ENCODE data around the gene COL27A1. TPM values are rescaled to one million over a fixed set of nuclear protein-coding genes. Genes with fewer than 3 reads are reported as not detected.

COL27A1 gene
- total and polyA plus RNA-seq, 2 donors from 2014 or later, result 13.6 to 45.6 TPM

DNA sequence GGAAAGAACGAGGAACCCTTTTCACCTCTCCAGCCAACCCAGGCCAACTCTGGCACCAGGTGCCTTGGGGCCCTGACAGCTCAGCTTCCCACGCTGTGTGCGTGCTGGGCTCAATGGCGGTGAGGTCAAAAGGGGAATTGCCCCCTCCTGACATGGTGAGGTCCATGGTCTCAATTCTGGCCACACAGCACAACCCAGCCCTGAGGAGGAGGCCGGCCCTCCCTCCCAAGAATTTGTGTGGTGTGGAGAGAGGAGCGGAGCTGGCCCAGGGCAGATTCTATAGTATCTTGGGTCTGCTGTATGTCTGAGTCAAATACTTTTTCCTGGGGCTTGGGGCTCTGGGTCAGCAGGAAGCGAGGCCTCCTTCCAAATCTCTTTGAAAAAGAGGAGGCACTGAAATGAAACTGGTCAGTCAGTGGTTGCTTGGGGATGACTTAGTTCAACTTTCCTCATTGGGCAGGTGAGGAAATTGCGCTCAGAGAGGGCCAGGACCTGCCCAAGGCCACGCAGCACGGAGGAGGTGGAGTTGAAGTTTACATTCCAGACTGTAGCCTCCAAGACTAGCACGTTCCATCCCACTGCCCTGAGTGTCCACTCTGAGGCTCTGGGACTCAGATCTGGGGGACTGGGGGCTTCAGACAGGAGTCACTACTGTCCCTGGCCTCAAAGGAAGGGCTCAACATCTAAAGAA is 15.6 kb downstream of the COL27A1 start:
- Histone ChIP-seq H3K4me1 (ENCODE audit: control insufficient read depth in 2 of 3, insufficient read depth in 2 of 3, low read depth in 1 of 3, low read length in 3 of 3) (peaks cover 0 to 36% (median 25%) of the 10 kb centered on the region in 3 donors), H3K27ac (ENCODE audit: low read depth in 2 of 2, low read length in 2 of 2) (peak overlapping the region in 1 of 2 donors; percentile 22), H3K9ac (ENCODE audit: low read length in 3 of 3) (no peak overlapping the region), H3K36me3 (ENCODE audit: control insufficient read depth in 2 of 3, insufficient read depth in 3 of 3, low read length in 3 of 3) (no peaks in the 10 kb centered on the region), H3K27me3 (ENCODE audit: control insufficient read depth, insufficient read depth, low read length) (no peaks in the 10 kb centered on the region), H3K4me3 (ENCODE audit: low read length in 3 of 3) (no peak overlapping the region), H3K9me3 (ENCODE audit: control insufficient read depth in 2 of 3, insufficient read depth in 1 of 3, low read length in 3 of 3) (no peaks in the 10 kb centered on the region)
- TF ChIP-seq, protein P1, sequence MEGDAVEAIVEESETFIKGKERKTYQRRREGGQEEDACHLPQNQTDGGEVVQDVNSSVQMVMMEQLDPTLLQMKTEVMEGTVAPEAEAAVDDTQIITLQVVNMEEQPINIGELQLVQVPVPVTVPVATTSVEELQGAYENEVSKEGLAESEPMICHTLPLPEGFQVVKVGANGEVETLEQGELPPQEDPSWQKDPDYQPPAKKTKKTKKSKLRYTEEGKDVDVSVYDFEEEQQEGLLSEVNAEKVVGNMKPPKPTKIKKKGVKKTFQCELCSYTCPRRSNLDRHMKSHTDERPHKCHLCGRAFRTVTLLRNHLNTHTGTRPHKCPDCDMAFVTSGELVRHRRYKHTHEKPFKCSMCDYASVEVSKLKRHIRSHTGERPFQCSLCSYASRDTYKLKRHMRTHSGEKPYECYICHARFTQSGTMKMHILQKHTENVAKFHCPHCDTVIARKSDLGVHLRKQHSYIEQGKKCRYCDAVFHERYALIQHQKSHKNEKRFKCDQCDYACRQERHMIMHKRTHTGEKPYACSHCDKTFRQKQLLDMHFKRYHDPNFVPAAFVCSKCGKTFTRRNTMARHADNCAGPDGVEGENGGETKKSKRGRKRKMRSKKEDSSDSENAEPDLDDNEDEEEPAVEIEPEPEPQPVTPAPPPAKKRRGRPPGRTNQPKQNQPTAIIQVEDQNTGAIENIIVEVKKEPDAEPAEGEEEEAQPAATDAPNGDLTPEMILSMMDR (IDR thresholded peaks at IDR 0.05; ENCODE audit: borderline replicate concordance, extremely low read depth, insufficient read depth), result no peak
- intact Hi-C loops (cut with DNase I), result no loop called here
- FAIRE-seq, result no peak
- peak in 1 of 5 donors; percentile 57 for DNase-seq

DNA sequence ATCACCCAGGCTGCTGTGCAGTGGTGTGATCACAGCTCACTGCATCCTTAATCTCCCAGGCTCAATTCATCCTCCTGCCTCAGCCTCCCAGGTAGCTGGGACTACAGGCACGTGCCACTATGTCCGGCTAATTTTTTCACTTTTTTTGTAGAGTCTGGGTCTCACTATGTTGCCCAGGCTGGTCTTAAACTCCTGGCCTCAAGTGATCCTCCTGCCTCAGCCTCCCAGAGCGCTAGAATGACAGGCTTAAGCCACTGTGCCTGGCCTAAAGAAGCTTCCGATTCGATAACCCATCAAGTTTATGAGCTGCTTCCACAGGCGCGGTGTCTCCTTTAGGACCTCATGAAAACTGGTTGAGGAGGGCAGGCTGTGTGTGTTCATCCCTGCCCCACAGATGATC is 16.2 kb downstream of the COL27A1 start:
- DNase-seq (peak in 1 of 5 donors; percentile 1), FAIRE-seq (no peak)
- Histone ChIP-seq H3K9ac (ENCODE audit: low read length in 3 of 3) (no peak overlapping the region), H3K4me3 (ENCODE audit: low read length in 3 of 3) (no peak overlapping the region), H3K4me1 (ENCODE audit: control insufficient read depth in 2 of 3, insufficient read depth in 2 of 3, low read depth in 1 of 3, low read length in 3 of 3) (peaks cover 0 to 37% (median 30%) of the 10 kb centered on the region in 3 donors), H3K27ac (ENCODE audit: low read depth in 2 of 2, low read length in 2 of 2) (no peak overlapping the region), H3K36me3 (ENCODE audit: control insufficient read depth in 2 of 3, insufficient read depth in 3 of 3, low read length in 3 of 3) (no peaks in the 10 kb centered on the region), H3K9me3 (ENCODE audit: control insufficient read depth in 2 of 3, insufficient read depth in 1 of 3, low read length in 3 of 3) (no peaks in the 10 kb centered on the region), H3K27me3 (ENCODE audit: control insufficient read depth, insufficient read depth, low read length) (no peaks in the 10 kb centered on the region)
- intact Hi-C loops (cut with DNase I), result no loop called here
- TF ChIP-seq, protein P1 (IDR thresholded peaks at IDR 0.05; ENCODE audit: borderline replicate concordance, extremely low read depth, insufficient read depth), result no peak

DNA sequence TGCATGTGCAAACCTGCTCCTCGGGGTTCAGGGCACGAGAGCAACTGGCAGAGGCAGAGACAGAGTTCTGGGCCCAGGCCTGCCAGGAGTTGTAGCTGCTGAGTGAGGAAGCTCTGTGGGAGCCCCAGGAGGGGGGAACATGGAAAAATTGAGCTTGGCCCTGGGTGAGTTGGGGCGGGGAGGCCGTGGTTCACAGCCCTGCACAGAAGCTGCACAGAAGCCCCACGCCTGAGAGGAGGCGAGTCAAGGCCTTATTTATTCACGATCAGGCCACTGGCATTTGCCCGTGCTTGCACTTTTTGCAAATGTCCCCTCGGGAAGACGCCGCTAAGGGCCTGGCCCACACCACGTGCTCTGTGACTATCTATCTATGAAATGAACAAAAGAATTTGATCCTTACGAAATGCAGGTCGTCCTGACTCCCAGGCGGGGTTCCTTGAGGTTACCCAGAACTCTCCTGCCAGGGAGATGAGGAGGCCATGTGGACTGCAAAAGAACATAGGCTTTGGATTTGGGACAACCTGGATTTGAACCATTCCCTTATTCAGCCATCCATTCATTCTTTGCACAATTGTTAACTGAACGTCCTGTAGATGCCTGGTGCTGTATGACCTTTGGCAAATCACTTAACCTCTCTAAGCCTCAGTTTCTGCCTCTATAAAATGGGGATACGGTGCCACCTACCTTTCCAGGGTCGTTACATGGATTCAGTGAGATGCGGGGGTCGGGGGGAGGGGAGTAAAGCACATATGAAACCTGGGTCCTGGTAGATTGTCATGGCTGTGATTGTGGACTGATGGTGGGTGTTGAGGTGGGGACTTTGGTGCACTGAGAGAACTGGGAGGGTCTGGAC is 17.9 kb downstream of the COL27A1 start:
- H3K27me3 ChIP-seq (ENCODE audit: control insufficient read depth, insufficient read depth, low read length), result no peaks in the 10 kb centered on the region
- FAIRE-seq, result no peak
- H3K27ac ChIP-seq (ENCODE audit: low read depth in 2 of 2, low read length in 2 of 2), result peak overlapping the region; percentile 74 to 75
- no peaks in the 10 kb centered on the region for H3K9me3 ChIP-seq (ENCODE audit: control insufficient read depth in 2 of 3, insufficient read depth in 1 of 3, low read length in 3 of 3)
- peak in 4 of 5 donors; percentile 43 to 94 (median 53) for DNase-seq
- TF ChIP-seq, protein P1 (IDR thresholded peaks at IDR 0.05; ENCODE audit: borderline replicate concordance, extremely low read depth, insufficient read depth), result no peak
- H3K9ac ChIP-seq (ENCODE audit: low read length in 3 of 3), result peak overlapping the region in 1 of 3 donors; percentile 42
- H3K4me1 ChIP-seq (ENCODE audit: control insufficient read depth in 2 of 3, insufficient read depth in 2 of 3, low read depth in 1 of 3, low read length in 3 of 3), result peaks cover 0 to 50% (median 43%) of the 10 kb centered on the region in 3 donors
- no peaks in the 10 kb centered on the region for H3K36me3 ChIP-seq (ENCODE audit: control insufficient read depth in 2 of 3, insufficient read depth in 3 of 3, low read length in 3 of 3)
- intact Hi-C loops (cut with DNase I), result no loop called here
- no peak overlapping the region for H3K4me3 ChIP-seq (ENCODE audit: low read length in 3 of 3)

Data from kidney (tissue), 14 donors.